GM12878 (cell line): ENCODE data around the gene VCP. TPM values are rescaled to one million over a fixed set of nuclear protein-coding genes. Genes with fewer than 3 reads are reported as not detected.

ENCODE experiments used
- CEBPB ChIP-seq, 2 experiments: fragments of 150-350 bp in 1 of 2; IDR thresholded peaks; 2 replicates each; pipeline ENCODE4 v1.6.1; 2012 to 2014; ENCODE audit warnings: low read depth in 2 of 2, low read length in 2 of 2, borderline replicate concordance in 1 of 2, inconsistent platforms in 1 of 2
- E2F8 ChIP-seq: fragments of 450-650 bp; IDR thresholded peaks from 2 replicates; pipeline ENCODE4 v1.6.1; 2018; ENCODE audit warnings: mild to moderate bottlenecking, low read depth, moderate library complexity; ENCODE audit not compliant: partially characterized antibody
- EGR1 ChIP-seq, 2 experiments: IDR thresholded peaks; 1 replicate in 1 of 2; 2 replicates in 1 of 2; pipeline ENCODE4 v1.6.1; 2011 to 2012; ENCODE audit warnings: low read depth in 2 of 2, low read length in 2 of 2, borderline replicate concordance in 1 of 2, mild to moderate bottlenecking in 1 of 2, moderate library complexity in 1 of 2
- ELK1 ChIP-seq: IDR thresholded peaks from 2 replicates; pipeline ENCODE4 v1.6.1; 2012; ENCODE audit warnings: low read depth, low read length, improper control_type of control experiment
- HCFC1 ChIP-seq: fragments of 150-350 bp; IDR thresholded peaks from 2 replicates; pipeline ENCODE4 v1.6.1; 2014; ENCODE audit warnings: low read length
- NR2C1 ChIP-seq: fragments of 450-650 bp; IDR thresholded peaks from 2 replicates; pipeline ENCODE4 v1.6.1; 2017; ENCODE audit warnings: antibody characterized with exemption, mild to moderate bottlenecking, moderate library complexity
- NR2C2 ChIP-seq: IDR thresholded peaks from 2 replicates; pipeline ENCODE4 v1.6.1; 2011; ENCODE audit warnings: borderline replicate concordance, low read depth; ENCODE audit not compliant: control insufficient read depth, insufficient read length
- NRF1 ChIP-seq: conservative IDR thresholded peaks from 2 replicates; pipeline ENCODE4 v1.6.1; 2011; ENCODE audit warnings: mild to moderate bottlenecking, low read depth, low read length, improper control_type of control experiment
- RAD51 ChIP-seq: fragments of 450-650 bp; IDR thresholded peaks from 2 replicates; pipeline ENCODE4 v1.6.1; 2016; ENCODE audit warnings: moderate library complexity, mild to moderate bottlenecking, inconsistent platforms
- RCOR1 ChIP-seq: conservative IDR thresholded peaks from 2 replicates; pipeline ENCODE4 v1.6.1; 2012; ENCODE audit warnings: low read depth, low read length, improper control_type of control experiment
- SRF ChIP-seq, 2 experiments: IDR thresholded peaks; 2 replicates each; pipeline ENCODE4 v1.6.1; 2011; ENCODE audit warnings: low read depth in 2 of 2, low read length in 2 of 2, mild to moderate bottlenecking in 1 of 2, moderate library complexity in 1 of 2
- SUZ12 ChIP-seq: fragments of 200-600 bp; sonication (generic); IDR thresholded peaks from one replicate; pipeline ENCODE4 v1.6.1; 2018; ENCODE audit warnings: antibody characterized with exemption, mild to moderate bottlenecking; ENCODE audit not compliant: unreplicated experiment
- TCF7 ChIP-seq: IDR thresholded peaks from 2 replicates; pipeline ENCODE4 v1.6.1; 2014; ENCODE audit warnings: antibody characterized with exemption, borderline replicate concordance
- USF1 ChIP-seq: IDR thresholded peaks from 2 replicates; pipeline ENCODE4 v1.6.1; 2011; ENCODE audit warnings: borderline replicate concordance, low read depth, mild to moderate bottlenecking, moderate library complexity, mixed read lengths, low read length; ENCODE audit not compliant: insufficient read depth; ENCODE audit errors: extremely low read length
- YBX1 ChIP-seq: fragments of 450-650 bp; IDR thresholded peaks from 2 replicates; pipeline ENCODE4 v1.6.1; 2016; ENCODE audit warnings: antibody characterized with exemption
- ZBTB40 ChIP-seq: fragments of 450-650 bp; IDR thresholded peaks from 2 replicates; pipeline ENCODE4 v1.6.1; 2016; ENCODE audit warnings: mild to moderate bottlenecking, moderate library complexity, borderline replicate concordance
- ZNF274 ChIP-seq: IDR thresholded peaks from one replicate; pipeline ENCODE4 v1.8.0; 2011; ENCODE audit not compliant: insufficient read length, insufficient read depth
- ZNF622 ChIP-seq: fragments of 450-650 bp; IDR thresholded peaks from 2 replicates; pipeline ENCODE4 v1.6.1; 2017; ENCODE audit warnings: mild to moderate bottlenecking, inconsistent platforms
- polyA plus RNA-seq, 11 experiments: library from polyadenylated mRNA; depleted of rRNA in 4 of 11; unstranded in 6 of 11; stranded (reverse) in 5 of 11; fragments of >200 nt; fragmentation: Nextera tagmentation in 4 of 11; fragmentation: Illumina TruSeq in 1 of 11; extraction: Ambion mirVana in 4 of 11; extraction: Trizol in 1 of 11; gene quantifications; 1 replicate in 1 of 11; 2 replicates in 10 of 11; pipeline versions ENCODE4 v1.2.1 to v1.2.3, GENCODE V29; 2011 to 2016; ENCODE audit warnings: inconsistent platforms in 2 of 11, missing spikeins in 2 of 11, low read depth in 1 of 11
- total RNA-seq, 4 experiments: library from RNA; depleted of rRNA in 3 of 4; stranded (reverse); fragments of >200 nt in 3 of 4; fragmentation: Illumina TruSeq in 1 of 4; extraction: Trizol in 1 of 4; gene quantifications; 2 replicates each; pipeline versions ENCODE4 v1.2.1 to v1.2.3, GENCODE V29; 2013 to 2021

The VCP gene
- total and polyA plus RNA-seq, 10 of the 15 experiments (the other 5 are each of a cell fraction or from before 2014, with no cell fraction given), result 7.4 to 327 (median 244) TPM

GRCh38 chr9:35072461-35073278 is at the start of gene VCP (continued):
- TF ChIP-seq ELK1, result no peak
- no peak for TF ChIP-seq E2F8
- TF ChIP-seq ZBTB40, result peak; percentile 28; the same call in 1 of the 2 replicates
- no peak for TF ChIP-seq NRF1
- TF ChIP-seq NR2C1, result no peak
- no peak for TF ChIP-seq YBX1
- TF ChIP-seq NR2C2, result no peak
- TF ChIP-seq EGR1 (IDR thresholded peaks at IDR 0.05; ENCODE audit: borderline replicate concordance in 1 of 2, low read depth in 2 of 2, low read length in 2 of 2), result no peak
- no peak for TF ChIP-seq ZNF274
- TF ChIP-seq RAD51, result no peak
- TF ChIP-seq ZNF622, result no peak
- TF ChIP-seq SRF (IDR thresholded peaks at IDR 0.05; ENCODE audit: low read depth in 2 of 2, low read length in 2 of 2), result no peak
- TF ChIP-seq RCOR1, result no peak
- TF ChIP-seq SUZ12, result no peak
- TF ChIP-seq HCFC1, result no peak
- no peak for TF ChIP-seq TCF7
- peak in 1 of 2 experiments; percentile 92; a peak in 1 of 4 replicates for TF ChIP-seq CEBPB (IDR thresholded peaks at IDR 0.05; ENCODE audit: borderline replicate concordance in 1 of 2, low read depth in 2 of 2, low read length in 2 of 2)
- no peak for TF ChIP-seq USF1
